ENCODE measurements around the gene DNAH7.

- TF ChIP-seq YY1 (IDR thresholded peaks at IDR 0.05; ENCODE audit: low read depth, low read length): no peak
- no peak for TF ChIP-seq JUNB (IDR thresholded peaks at IDR 0.05)
- TF ChIP-seq, protein P1, sequence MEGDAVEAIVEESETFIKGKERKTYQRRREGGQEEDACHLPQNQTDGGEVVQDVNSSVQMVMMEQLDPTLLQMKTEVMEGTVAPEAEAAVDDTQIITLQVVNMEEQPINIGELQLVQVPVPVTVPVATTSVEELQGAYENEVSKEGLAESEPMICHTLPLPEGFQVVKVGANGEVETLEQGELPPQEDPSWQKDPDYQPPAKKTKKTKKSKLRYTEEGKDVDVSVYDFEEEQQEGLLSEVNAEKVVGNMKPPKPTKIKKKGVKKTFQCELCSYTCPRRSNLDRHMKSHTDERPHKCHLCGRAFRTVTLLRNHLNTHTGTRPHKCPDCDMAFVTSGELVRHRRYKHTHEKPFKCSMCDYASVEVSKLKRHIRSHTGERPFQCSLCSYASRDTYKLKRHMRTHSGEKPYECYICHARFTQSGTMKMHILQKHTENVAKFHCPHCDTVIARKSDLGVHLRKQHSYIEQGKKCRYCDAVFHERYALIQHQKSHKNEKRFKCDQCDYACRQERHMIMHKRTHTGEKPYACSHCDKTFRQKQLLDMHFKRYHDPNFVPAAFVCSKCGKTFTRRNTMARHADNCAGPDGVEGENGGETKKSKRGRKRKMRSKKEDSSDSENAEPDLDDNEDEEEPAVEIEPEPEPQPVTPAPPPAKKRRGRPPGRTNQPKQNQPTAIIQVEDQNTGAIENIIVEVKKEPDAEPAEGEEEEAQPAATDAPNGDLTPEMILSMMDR (IDR thresholded peaks at IDR 0.05 in 2 of 3, conservative IDR thresholded peaks at IDR 0.05 in 1 of 3; ENCODE audit: control insufficient read depth in 2 of 3, extremely low read depth in 1 of 3, insufficient read depth in 1 of 3, low read depth in 3 of 3, low read length in 3 of 3): no peak
Measured at GRCh38 chr2:195779491-195779890, 289.1 kb downstream of the DNAH7 start.
